ENCODE results near the gene ROMO1. TPM values are rescaled to one million over a fixed set of nuclear protein-coding genes. Genes with fewer than 3 reads are reported as not detected.

ROMO1 gene
- total RNA-seq, 1 experiment from 2014 or later: 207 TPM

- no peak overlapping the region for H3K9ac ChIP-seq (ENCODE audit: extremely low read depth, insufficient read length, low read length)
- H4K8ac ChIP-seq (replicated peaks; ENCODE audit: insufficient read length, low read depth, low read length): no peak overlapping the region
- H2BK120ac ChIP-seq (ENCODE audit: low read depth, low read length, poor library complexity, severe bottlenecking): no peak overlapping the region
- no peak overlapping the region for H3K4me3 Mint-ChIP-seq
- H3K4me1 ChIP-seq (ENCODE audit: insufficient read depth, low read length): no peaks in the 10 kb centered on the region
- no peak overlapping the region for H3K14ac ChIP-seq (ENCODE audit: insufficient read depth, low read length)
- no peak overlapping the region for H2AK5ac ChIP-seq (ENCODE audit: insufficient read length, low read length)
- H3K9me3 Mint-ChIP-seq: no peaks in the 10 kb centered on the region
- H3K27me3 Mint-ChIP-seq (ENCODE audit: low read depth): no peaks in the 10 kb centered on the region
- H3K23me2 ChIP-seq (ENCODE audit: insufficient read length, low read depth, low read length, poor library complexity, severe bottlenecking): no peaks in the 10 kb centered on the region
- H2AFZ ChIP-seq (ENCODE audit: low read length): no peak overlapping the region
- no peak overlapping the region for H3K56ac ChIP-seq (ENCODE audit: insufficient read length, low read depth, low read length)
- no peak overlapping the region for H2BK12ac ChIP-seq (ENCODE audit: insufficient read length, low read depth, low read length)
- H3K27ac Mint-ChIP-seq: no peak overlapping the region; a peak in 1 of 7 replicates
- no CpG with 5 or more reads among the region's 4 CpGs for WGBS (ENCODE audit: extremely low coverage, insufficient read length, low lambda C conversion rate)
- H3T11ph ChIP-seq (ENCODE audit: low read length): no peak overlapping the region
- H2BK5ac ChIP-seq (ENCODE audit: insufficient read length, low read length): no peak overlapping the region
- H2BK15ac ChIP-seq (ENCODE audit: low read depth, low read length): no peak overlapping the region
- no peak overlapping the region for H3K18ac ChIP-seq (ENCODE audit: insufficient read length, low read depth, low read length)
- no peak overlapping the region for H3K4ac ChIP-seq (ENCODE audit: low read depth, low read length)
- no peak overlapping the region for H4K91ac ChIP-seq (ENCODE audit: insufficient read length, low read depth, low read length)
- H3K79me2 ChIP-seq (ENCODE audit: insufficient read depth, low read length): no peaks in the 10 kb centered on the region
- TF ChIP-seq, protein P1, sequence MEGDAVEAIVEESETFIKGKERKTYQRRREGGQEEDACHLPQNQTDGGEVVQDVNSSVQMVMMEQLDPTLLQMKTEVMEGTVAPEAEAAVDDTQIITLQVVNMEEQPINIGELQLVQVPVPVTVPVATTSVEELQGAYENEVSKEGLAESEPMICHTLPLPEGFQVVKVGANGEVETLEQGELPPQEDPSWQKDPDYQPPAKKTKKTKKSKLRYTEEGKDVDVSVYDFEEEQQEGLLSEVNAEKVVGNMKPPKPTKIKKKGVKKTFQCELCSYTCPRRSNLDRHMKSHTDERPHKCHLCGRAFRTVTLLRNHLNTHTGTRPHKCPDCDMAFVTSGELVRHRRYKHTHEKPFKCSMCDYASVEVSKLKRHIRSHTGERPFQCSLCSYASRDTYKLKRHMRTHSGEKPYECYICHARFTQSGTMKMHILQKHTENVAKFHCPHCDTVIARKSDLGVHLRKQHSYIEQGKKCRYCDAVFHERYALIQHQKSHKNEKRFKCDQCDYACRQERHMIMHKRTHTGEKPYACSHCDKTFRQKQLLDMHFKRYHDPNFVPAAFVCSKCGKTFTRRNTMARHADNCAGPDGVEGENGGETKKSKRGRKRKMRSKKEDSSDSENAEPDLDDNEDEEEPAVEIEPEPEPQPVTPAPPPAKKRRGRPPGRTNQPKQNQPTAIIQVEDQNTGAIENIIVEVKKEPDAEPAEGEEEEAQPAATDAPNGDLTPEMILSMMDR (conservative IDR thresholded peaks at IDR 0.05): no peak
- H3K36me3 Mint-ChIP-seq (ENCODE audit: insufficient read depth in 1 of 3, low read depth in 3 of 3): peaks cover 9 to 33% (median 28%) of the 10 kb centered on the region in 3 experiments
- no peak overlapping the region for H2BK20ac ChIP-seq (ENCODE audit: low read depth, low read length, poor library complexity, severe bottlenecking)
- no peak overlapping the region for H3K23ac ChIP-seq (ENCODE audit: insufficient read length, low read depth, low read length)
- no peak overlapping the region for H3K4me2 ChIP-seq (ENCODE audit: insufficient read depth, insufficient read length, low read length)
- no peak overlapping the region for H3K27ac ChIP-seq (ENCODE audit: insufficient read length, low read depth, low read length)
- H3K27me3 ChIP-seq (ENCODE audit: insufficient read depth, low read length): no peaks in the 10 kb centered on the region
- no peak for DNase-seq
- H3K79me1 ChIP-seq (ENCODE audit: insufficient read depth, low read depth, low read length, poor library complexity, severe bottlenecking): no peaks in the 10 kb centered on the region
- no peaks in the 10 kb centered on the region for H3K4me1 Mint-ChIP-seq
- H3K9me3 ChIP-seq (ENCODE audit: control insufficient read depth, low read depth, low read length): no peaks in the 10 kb centered on the region
- no peaks in the 10 kb centered on the region for H4K20me1 ChIP-seq (ENCODE audit: control insufficient read depth, insufficient read depth, insufficient read length)
- no peak overlapping the region for H4K5ac ChIP-seq (ENCODE audit: insufficient read length, low read depth, low read length)
Observed at GRCh38 chr20:35673884-35674283, 25.3 kb upstream of the ROMO1 start.

Measured in H9 (cell line).